HEK293 (cell line): ENCODE measurements around the gene SLC10A7.

ENCODE experiments used
- SP2 ChIP-seq: fragments of 450-650 bp; formaldehyde crosslinking; IDR thresholded peaks from 2 replicates; pipeline ENCODE4 v1.5.1; 2016; ENCODE audit warnings: missing biosample characterization, missing genetic modification characterization
- ZNF157 ChIP-seq: fragments of 450-650 bp; formaldehyde crosslinking; IDR thresholded peaks from 2 replicates; pipeline ENCODE4 v1.5.1; 2016; ENCODE audit warnings: missing biosample characterization, missing genetic modification characterization
- ZNF175 ChIP-seq: fragments of 450-650 bp; formaldehyde crosslinking; IDR thresholded peaks from 2 replicates; pipeline ENCODE4 v1.5.1; 2016; ENCODE audit warnings: missing biosample characterization, missing genetic modification characterization
- ZNF292 ChIP-seq: fragments of 450-650 bp; formaldehyde crosslinking; IDR thresholded peaks from 2 replicates; pipeline ENCODE4 v1.5.1; 2016; ENCODE audit warnings: low read depth, missing biosample characterization, missing genetic modification characterization, borderline replicate concordance
- ZNF843 ChIP-seq: fragments of 450-650 bp; formaldehyde crosslinking; IDR thresholded peaks from 2 replicates; pipeline ENCODE4 v1.5.1; 2016; ENCODE audit warnings: missing biosample characterization, missing genetic modification characterization
- TF ChIP-seq, protein P1 (sequence below): fragments of 450-650 bp; formaldehyde crosslinking; IDR thresholded peaks from 2 replicates; pipeline ENCODE4 v1.5.1; 2016; ENCODE audit warnings: missing biosample characterization, missing genetic modification characterization

DNA sequence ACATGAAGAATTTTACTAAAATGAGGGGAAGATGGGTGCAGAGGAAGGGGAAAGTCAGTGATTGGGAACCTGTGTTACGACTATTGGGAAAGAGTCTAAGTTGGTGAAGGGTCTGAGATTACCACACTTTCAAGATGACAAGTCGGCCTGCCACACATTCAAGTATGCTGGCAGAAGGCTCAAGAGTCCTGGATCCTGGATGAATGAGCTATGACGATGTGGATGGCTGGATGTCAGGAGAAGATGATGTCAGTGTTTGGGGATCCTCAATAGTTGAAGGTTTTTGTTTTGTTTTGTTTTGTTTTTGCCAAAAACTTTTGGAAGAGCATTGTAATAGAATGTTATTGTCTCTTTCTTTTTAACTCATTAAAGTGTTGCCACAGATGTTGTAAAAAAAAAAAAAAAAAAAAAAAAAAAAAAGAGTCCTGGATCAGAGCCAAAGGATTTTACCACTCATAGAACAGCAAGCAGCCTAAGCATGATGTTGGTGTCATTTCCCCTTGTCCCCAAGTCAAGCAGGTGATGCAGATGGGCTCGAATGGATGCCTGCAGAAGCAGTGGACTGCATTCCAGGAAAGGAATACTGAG lies 186.8 kb downstream of the SLC10A7 start:
- no peak for TF ChIP-seq ZNF843 (tag by site-specific recombination)
- TF ChIP-seq, protein P1, sequence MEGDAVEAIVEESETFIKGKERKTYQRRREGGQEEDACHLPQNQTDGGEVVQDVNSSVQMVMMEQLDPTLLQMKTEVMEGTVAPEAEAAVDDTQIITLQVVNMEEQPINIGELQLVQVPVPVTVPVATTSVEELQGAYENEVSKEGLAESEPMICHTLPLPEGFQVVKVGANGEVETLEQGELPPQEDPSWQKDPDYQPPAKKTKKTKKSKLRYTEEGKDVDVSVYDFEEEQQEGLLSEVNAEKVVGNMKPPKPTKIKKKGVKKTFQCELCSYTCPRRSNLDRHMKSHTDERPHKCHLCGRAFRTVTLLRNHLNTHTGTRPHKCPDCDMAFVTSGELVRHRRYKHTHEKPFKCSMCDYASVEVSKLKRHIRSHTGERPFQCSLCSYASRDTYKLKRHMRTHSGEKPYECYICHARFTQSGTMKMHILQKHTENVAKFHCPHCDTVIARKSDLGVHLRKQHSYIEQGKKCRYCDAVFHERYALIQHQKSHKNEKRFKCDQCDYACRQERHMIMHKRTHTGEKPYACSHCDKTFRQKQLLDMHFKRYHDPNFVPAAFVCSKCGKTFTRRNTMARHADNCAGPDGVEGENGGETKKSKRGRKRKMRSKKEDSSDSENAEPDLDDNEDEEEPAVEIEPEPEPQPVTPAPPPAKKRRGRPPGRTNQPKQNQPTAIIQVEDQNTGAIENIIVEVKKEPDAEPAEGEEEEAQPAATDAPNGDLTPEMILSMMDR (tag by site-specific recombination) = no peak
- TF ChIP-seq ZNF292 = no peak
- TF ChIP-seq ZNF175 (tag by site-specific recombination) = no peak
- TF ChIP-seq ZNF157 = no peak
- TF ChIP-seq SP2 (tag by site-specific recombination) = no peak
